MCF 10A (cell line): ENCODE results near the gene SMYD4. TPM values are rescaled to one million over a fixed set of nuclear protein-coding genes. Genes with fewer than 3 reads are reported as not detected.

ENCODE experiments used
- BruUV-seq: library from RNA; stranded (reverse); fragments of 400-500 nt; replicated peaks from 2 replicates; lab custom pipeline; 2021; lab: Mats Ljungman, UMichigan
- CTCF ChIA-PET: fragments of 300-600 bp; sonication (Branson Sonifier 250); formaldehyde crosslinking; extraction: SDS; loops from one replicate; lab custom pipeline; 2021; ENCODE audit warnings: antibody characterized with exemption, inconsistent platforms; lab: Yijun Ruan, JAX
- POLR2A ChIA-PET: fragments of 300-600, 350-650 bp; sonication (Branson Sonifier 250); formaldehyde crosslinking; extraction: SDS; loops from one replicate; lab custom pipeline; 2020; ENCODE audit warnings: antibody characterized with exemption, inconsistent platforms; lab: Yijun Ruan, JAX
- DNase-seq: peaks from one replicate; pipeline ENCODE4 v3.0.0-alpha.2; 2018; ENCODE audit not compliant: unreplicated experiment
- H3K27ac Mint-ChIP-seq: one replicate; pipeline ENCODE4 v1.8.0; 2022; ENCODE audit warnings: mild to moderate bottlenecking, low read depth, mixed read lengths; ENCODE audit not compliant: unreplicated experiment
- H3K27me3 Mint-ChIP-seq: one replicate; pipeline ENCODE4 v1.8.0; 2022; ENCODE audit warnings: mixed read lengths; ENCODE audit not compliant: insufficient read depth, unreplicated experiment
- H3K36me3 Mint-ChIP-seq: one replicate; pipeline ENCODE4 v1.8.0; 2022; ENCODE audit warnings: mild to moderate bottlenecking, moderate library complexity, mixed read lengths; ENCODE audit not compliant: insufficient read depth, unreplicated experiment
- H3K4me1 Mint-ChIP-seq: one replicate; pipeline ENCODE4 v1.8.0; 2022; ENCODE audit warnings: mixed read lengths; ENCODE audit not compliant: insufficient read depth, unreplicated experiment
- H3K4me3 Mint-ChIP-seq: one replicate; pipeline ENCODE4 v1.8.0; 2022; ENCODE audit warnings: mild to moderate bottlenecking, moderate library complexity, mixed read lengths; ENCODE audit not compliant: unreplicated experiment
- H3K9me3 Mint-ChIP-seq: one replicate; pipeline ENCODE4 v1.8.0; 2022; ENCODE audit warnings: mixed read lengths; ENCODE audit not compliant: unreplicated experiment
- intact Hi-C: fragments of 100-400 bp; cut with micrococcal nuclease; formaldehyde crosslinking; loops from 2 replicates; pipeline ENCODE4 v1.14.1; 2022
- total RNA-seq: library from RNA; stranded (reverse); gene quantifications from 2 replicates; pipeline ENCODE4 v1.2.3, GENCODE V29; 2022
- TF ChIP-seq, protein P1 (sequence below): fragments of 200-600 bp; IDR thresholded peaks from one replicate; pipeline ENCODE4 v1.8.0; 2022; ENCODE audit warnings: antibody characterized with exemption, mild to moderate bottlenecking; ENCODE audit not compliant: unreplicated experiment

The SMYD4 gene
- total RNA-seq, 1 experiment from 2014 or later: 8.3 TPM

DNA sequence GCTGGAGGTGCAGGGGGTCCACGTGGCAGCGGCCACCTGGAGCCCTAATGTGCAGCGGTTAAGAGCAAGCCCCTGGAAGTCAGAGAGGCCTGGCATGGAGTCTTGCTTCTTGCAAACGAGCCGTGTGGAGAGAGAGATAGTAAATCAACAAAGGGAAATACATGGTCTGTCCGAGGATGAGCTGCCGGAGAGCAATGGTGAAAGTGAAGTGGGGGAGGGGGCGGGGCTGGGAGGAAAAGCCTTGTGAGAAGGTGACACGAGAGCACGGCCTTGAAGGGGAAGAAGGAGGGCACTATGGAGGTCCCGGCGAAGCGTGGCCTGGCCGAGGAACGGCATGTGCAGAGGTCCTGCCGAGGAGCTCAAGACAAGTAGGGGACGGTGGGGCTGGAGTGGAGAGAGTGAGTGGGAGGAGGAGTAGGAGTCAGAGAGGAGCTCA lies 73.9 kb downstream of the SMYD4 start:
- intact Hi-C loops: no loop called here

DNA sequence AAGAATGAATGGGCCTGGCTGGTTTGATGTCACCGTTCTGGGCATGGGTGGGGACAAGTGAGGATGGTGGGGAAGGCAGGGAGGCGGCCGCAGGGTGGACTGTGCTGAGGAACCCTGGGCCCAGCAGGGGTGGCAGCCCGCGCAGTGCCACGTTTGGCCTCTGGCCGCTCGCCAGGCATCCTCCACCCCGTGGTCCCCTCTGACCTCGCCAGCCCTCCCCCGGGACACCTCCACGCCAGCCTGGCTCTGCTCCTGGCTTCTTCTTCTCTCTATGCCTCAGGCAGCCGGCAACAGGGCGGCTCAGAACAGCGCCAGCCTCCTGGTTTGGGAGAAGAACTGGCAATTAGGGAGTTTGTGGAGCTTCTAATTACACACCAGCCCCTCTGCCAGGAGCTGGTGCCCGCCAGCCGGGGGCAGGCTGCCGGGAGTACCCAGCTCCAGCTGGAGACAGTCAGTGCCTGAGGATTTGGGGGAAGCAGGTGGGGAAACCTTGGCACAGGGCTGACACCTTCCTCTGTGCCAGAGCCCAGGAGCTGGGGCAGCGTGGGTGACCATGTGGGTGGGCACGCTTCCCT lies 74.4 kb downstream of the SMYD4 start:
- CTCF ChIA-PET: interaction anchor here (0.7 to 1.0 kb wide), 2 partner anchors 14 to 34 kb away, joined by 3 to 5 read pairs; no protein-coding TSS in a partner anchor
- TF ChIP-seq, protein P1, sequence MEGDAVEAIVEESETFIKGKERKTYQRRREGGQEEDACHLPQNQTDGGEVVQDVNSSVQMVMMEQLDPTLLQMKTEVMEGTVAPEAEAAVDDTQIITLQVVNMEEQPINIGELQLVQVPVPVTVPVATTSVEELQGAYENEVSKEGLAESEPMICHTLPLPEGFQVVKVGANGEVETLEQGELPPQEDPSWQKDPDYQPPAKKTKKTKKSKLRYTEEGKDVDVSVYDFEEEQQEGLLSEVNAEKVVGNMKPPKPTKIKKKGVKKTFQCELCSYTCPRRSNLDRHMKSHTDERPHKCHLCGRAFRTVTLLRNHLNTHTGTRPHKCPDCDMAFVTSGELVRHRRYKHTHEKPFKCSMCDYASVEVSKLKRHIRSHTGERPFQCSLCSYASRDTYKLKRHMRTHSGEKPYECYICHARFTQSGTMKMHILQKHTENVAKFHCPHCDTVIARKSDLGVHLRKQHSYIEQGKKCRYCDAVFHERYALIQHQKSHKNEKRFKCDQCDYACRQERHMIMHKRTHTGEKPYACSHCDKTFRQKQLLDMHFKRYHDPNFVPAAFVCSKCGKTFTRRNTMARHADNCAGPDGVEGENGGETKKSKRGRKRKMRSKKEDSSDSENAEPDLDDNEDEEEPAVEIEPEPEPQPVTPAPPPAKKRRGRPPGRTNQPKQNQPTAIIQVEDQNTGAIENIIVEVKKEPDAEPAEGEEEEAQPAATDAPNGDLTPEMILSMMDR: no peak
- POLR2A ChIA-PET: interaction anchor here (0.6 to 1.9 kb wide), 3 partner anchors 11 to 30 kb away, joined by 4 to 6 read pairs (median 5); no protein-coding TSS in a partner anchor
- Mint-ChIP-seq H3K4me1 (peaks cover 8% of the 10 kb centered on the region), H3K9me3 (no peaks in the 10 kb centered on the region), H3K27ac (no peak overlapping the region), H3K4me3 (no peak overlapping the region), H3K27me3 (no peaks in the 10 kb centered on the region), H3K36me3 (no peaks in the 10 kb centered on the region)
- BruUV-seq: no TSS peak
- intact Hi-C loops: no loop called here
- DNase-seq: no peak

More for the DNA sequence above, 73.9 kb downstream of the SMYD4 start:
- CTCF ChIA-PET: no interaction called here
- Mint-ChIP-seq H3K4me3 (no peak overlapping the region), H3K36me3 (no peaks in the 10 kb centered on the region), H3K27me3 (no peaks in the 10 kb centered on the region), H3K9me3 (no peaks in the 10 kb centered on the region), H3K27ac (no peak overlapping the region), H3K4me1 (peaks cover 8% of the 10 kb centered on the region)
- TF ChIP-seq, protein P1: no peak
- DNase-seq: no peak
- no TSS peak for BruUV-seq
- POLR2A ChIA-PET: interaction anchor here (0.7 kb wide), 1 partner anchor 31 kb away, joined by 5 read pairs; no protein-coding TSS in a partner anchor

DNA sequence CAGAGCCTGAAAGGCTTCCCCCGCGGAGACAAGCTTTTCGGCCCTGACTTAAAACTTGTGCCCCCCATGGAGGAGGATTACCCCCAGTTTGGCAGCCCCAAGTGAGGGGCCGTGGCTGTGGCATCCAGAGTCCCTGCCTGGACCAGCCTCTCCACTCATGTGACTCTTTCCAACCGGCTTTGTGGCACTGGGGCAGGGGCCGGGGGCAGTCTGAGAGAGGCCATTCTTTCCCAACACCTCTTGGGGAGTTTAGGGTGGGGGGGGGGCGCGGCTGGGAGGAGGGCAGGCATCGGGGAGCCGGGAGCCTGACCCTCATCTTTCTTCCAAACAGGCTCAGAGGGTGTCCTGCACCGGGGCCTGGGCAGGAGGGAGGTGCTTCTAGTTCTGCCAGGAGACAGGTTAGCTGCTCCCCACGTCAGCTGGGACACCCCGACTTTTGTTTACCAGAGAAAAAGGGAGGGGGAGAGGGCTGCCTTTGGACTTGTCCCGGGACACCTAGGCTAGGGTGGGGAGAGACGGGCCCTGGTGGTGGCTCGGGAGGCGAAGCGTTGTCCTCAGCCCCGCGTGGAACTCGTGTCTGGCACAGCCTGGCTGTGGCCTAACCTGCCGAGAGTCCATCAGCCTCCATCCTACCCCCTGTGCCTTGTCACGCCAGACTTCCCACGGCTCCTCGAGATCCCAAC lies 75.1 kb downstream of the SMYD4 start:
- no peaks in the 10 kb centered on the region for H3K36me3 Mint-ChIP-seq
- no peaks in the 10 kb centered on the region for H3K27me3 Mint-ChIP-seq
- no peaks in the 10 kb centered on the region for H3K9me3 Mint-ChIP-seq
- no peak for DNase-seq
- H3K27ac Mint-ChIP-seq: no peak overlapping the region
- TF ChIP-seq, protein P1: no peak
- CTCF ChIA-PET: interaction anchor here (0.7 to 1.0 kb wide), 2 partner anchors 15 to 33 kb away, joined by 3 to 5 read pairs; no protein-coding TSS in a partner anchor
- intact Hi-C loops: no loop called here
- H3K4me3 Mint-ChIP-seq: no peak overlapping the region
- H3K4me1 Mint-ChIP-seq: peaks cover 8% of the 10 kb centered on the region
- POLR2A ChIA-PET: interaction anchor here (0.6 to 1.9 kb wide), 4 partner anchors 9 to 30 kb away, joined by 3 to 6 read pairs (median 4); no protein-coding TSS in a partner anchor
- no TSS peak for BruUV-seq

DNA sequence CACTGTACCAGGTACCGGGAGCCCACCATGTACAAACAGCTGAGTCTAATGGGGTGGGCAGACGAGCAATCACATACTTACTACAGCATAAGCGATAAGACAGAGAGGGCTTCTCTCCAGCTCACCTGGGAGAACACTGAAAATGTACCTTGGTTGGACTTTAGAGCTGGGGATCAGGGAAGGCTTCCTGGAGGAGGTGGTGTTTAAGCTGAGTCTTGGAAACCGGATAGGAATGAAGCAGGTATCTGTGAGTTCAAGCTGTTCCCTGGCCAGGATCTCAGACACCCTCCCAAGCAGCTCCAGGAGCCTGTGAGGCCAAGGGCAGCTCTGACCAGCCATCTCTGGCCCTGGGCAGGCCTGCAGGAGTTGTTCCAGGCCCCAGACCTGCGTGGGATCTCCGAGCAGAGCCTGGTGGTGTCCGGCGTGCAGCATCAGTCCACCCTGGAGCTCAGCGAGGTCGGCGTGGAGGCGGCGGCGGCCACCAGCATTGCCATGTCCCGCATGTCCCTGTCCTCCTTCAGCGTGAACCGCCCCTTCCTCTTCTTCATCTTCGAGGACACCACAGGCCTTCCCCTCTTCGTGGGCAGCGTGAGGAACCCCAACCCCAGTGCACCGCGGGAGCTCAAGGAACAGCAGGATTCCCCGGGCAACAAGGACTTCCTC lies 75.8 kb downstream of the SMYD4 start:
- DNase-seq: no peak
- H3K9me3 Mint-ChIP-seq: no peaks in the 10 kb centered on the region
- intact Hi-C loops: no loop called here
- no TSS peak for BruUV-seq
- H3K4me1 Mint-ChIP-seq: peaks cover 8% of the 10 kb centered on the region
- no peak overlapping the region for H3K27ac Mint-ChIP-seq
- H3K27me3 Mint-ChIP-seq: no peaks in the 10 kb centered on the region
- TF ChIP-seq, protein P1: no peak
- no peak overlapping the region for H3K4me3 Mint-ChIP-seq
- POLR2A ChIA-PET: interaction anchor here (1.1 to 1.9 kb wide), 3 partner anchors 10 to 30 kb away, joined by 3 to 6 read pairs (median 4); no protein-coding TSS in a partner anchor
- H3K36me3 Mint-ChIP-seq: no peaks in the 10 kb centered on the region
- CTCF ChIA-PET: interaction anchor here (1.0 kb wide), 1 partner anchor 15 kb away, joined by 3 read pairs; no protein-coding TSS in a partner anchor
